GM13977 (cell line): Measurements from ENCODE around the gene TTC39A.

Experiments
- DNase-seq: peaks from one replicate; pipeline ENCODE4 v3.0.0; 2012; ENCODE audit warnings: low spot score
- CTCF ChIP-seq: IDR thresholded peaks from 2 replicates; pipeline ENCODE4 v1.5.1; 2012; ENCODE audit warnings: mild to moderate bottlenecking, control low read depth; ENCODE audit not compliant: insufficient read depth; ENCODE audit errors: extremely low read depth, missing control alignments
- in situ Hi-C: fragments of 300-500 bp; cut with MboI; formaldehyde crosslinking; loops from one replicate; pipeline ENCODE4 v1.12.0; 2022; ENCODE audit warnings: low sequenced_read_pairs, low pct_unique_long_range_greater_than_20kb, mixed read lengths, inconsistent platforms; ENCODE audit not compliant: unreplicated experiment

Gene TTC39A

GRCh38 chr1:51280321-51280978 is 49.9 kb downstream of the TTC39A start:
- DNase-seq: no peak
- no peak for TF ChIP-seq CTCF
- in situ Hi-C loops: no loop called here

GRCh38 chr1:51276286-51276685 is 54.1 kb downstream of the TTC39A start:
- no peak for DNase-seq
- TF ChIP-seq CTCF: no peak
- in situ Hi-C loops: no loop called here

- DNase-seq: no peak
- TF ChIP-seq CTCF: no peak
- in situ Hi-C loops: no loop called here
These were observed 55.7 kb downstream of the TTC39A start for GRCh38 chr1:51274676-51275075.

- no peak for DNase-seq
- no peak for TF ChIP-seq CTCF
- in situ Hi-C loops: no loop called here
These were observed 57.4 kb downstream of the TTC39A start for GRCh38 chr1:51272916-51273315.

GRCh38 chr1:51270751-51271150 is 59.6 kb downstream of the TTC39A start:
- no peak for DNase-seq
- TF ChIP-seq CTCF: no peak
- in situ Hi-C loops: no loop called here

GRCh38 chr1:51268634-51269033 is 61.7 kb downstream of the TTC39A start:
- no peak for TF ChIP-seq CTCF
- DNase-seq: no peak
- in situ Hi-C loops: no loop called here
